Nucleus accumbens (tissue), 56 donors: ENCODE measurements around the gene PPIB.

Experiments used
- DNase-seq, 56 donors: peaks; one replicate each; lab custom pipeline; 2025; lab: John Stamatoyannopoulos, UW

PPIB gene

DNA sequence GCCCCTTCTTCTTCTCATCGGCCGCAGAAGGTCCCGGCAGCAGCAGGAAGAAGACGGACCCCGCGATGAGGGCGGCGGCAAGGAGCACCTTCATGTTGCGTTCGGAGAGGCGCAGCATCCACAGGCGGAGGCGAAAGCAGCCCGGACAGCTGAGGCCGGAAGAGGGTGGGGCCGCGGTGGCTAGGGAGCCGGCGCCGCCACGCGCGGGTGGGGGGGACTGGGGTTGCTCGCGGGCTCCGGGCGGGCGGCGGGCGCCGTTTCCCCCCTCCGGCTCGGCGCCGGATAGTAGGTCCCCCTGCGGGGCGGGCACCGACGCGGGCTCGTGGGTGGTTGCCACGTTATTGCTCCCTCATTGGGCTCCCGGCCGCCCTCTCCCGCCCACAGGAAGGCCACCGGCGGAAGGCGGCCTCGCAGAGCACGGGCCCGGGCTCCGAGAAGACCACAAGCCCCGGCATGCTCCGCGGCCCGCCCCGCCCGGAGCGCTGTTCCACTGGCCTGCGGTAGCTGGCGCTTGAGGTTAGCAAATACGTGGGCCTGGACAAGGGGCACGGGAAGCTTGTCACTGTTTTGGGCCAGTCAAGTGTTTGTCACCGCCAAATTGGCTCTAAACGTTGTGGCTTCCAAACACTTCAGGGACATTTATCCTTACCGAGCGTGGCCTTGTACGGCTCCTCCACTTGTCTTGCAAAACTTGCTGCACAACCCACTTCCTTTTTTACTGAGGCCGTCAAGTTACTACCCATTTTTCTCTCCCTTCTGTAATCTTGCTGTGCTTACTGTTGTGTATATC is at the start of gene PPIB:
PPIB (minus strand) TSS at position 154 of the 790 bp plus-strand sequence; CDS start at position 118, 36 bp downstream.
- DNase-seq: peak; percentile 75 to 99 (median 97)

DNA sequence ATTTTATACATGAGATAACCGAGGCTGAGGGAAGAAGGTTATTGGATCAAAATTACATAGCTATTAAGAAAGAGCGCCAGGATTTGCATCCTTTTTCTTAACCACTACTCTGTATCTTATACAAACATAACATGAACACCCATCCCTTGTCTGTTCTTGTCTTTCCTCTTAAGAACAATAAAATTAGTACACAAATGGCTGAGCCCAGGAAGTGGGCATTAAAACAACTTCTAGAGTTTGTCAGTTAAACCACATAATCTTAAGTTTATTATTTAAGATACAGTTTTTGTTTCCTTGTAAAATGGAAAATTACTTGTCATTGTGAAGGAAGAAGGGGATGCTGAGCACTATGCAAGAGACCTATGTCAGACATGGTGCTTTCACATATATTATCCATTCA is 48.9 kb upstream of the PPIB start:
- no peak for DNase-seq

DNA sequence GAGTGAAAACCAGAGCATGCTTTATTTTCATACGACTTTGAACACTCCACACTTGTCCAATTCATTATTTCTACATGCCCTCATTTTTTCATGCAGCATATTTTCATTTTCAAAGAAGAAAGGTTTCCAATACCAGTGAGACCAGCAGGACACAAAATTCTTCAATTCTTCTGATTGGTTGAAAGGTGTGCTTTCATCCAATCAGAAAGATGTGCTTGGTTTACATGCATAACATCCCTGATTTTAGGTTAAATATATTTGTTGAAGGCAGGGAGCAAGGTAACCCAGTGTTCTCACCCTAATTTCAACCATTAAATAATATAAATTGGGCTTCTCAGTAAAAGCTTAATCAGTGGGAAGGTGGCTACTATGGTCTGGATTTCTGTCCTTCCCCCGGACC is 47.5 kb upstream of the PPIB start:
- DNase-seq: no peak

DNA sequence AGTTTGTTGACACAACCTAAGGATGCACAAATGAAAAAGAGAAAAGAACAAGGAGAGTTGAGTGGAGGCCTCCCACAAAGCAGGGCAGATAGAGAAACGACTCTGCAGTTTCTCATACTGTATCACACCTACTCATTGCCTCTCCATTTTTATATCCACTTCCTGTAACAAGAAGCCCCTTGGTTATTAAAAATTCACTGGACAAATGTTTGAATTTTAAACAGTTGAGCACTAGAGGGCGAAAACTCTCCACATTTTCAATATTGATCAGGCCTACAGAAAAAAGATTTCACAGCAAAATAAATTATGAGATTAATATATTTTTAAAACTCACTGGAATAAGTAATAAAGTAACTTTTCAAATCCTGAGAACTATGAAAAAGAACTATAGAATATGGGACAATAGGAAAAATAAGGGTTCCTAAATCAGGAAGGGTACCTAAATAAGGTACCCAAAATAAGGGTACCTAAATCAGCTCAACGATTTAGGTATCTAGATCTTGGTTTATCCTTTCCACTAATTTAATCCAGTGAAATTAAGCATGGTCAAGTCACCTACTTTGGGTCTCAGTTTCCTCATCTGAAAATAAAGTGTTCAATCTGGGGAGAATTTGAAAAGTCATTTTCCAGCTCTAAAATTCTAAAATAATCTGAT is 47.0 kb upstream of the PPIB start:
- DNase-seq: no peak

DNA sequence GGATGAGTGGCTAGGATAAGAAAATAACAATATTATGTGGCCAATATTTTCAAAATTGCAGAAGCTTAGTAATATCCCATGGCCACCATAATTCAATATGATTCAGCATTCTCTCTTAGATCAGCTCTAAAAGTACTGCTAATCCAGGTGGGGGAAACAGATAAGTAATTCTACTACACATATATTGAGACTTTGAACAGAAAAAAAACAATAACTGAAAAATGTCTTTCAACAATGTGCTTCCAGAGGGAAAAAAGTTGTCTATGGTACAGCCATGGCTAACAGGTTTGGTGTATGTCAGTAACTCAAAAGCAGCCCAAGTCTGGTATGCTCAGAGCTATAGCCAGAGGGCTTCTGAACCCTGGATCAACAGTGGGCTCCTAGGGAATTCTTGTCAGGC is 42.4 kb upstream of the PPIB start:
- no peak for DNase-seq

DNA sequence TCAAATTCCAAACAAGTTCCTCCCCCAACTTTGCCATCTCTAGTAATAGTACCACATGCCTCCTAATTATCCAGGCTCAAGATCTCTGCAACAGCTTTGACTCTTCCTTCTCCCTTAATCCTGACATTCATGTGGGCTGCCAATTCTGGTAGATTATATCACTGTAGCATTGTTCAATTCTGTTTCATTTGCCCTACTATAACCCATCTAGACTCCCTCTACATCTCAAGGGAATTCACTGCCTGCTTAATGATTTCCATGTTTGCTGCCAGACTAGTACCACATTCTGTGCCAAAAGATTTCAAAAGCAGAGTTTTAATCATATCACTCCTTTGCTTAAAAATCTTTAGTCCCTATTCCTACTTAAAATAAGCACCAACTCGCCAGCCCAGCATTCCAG is 34.6 kb upstream of the PPIB start:
- no peak for DNase-seq

DNA sequence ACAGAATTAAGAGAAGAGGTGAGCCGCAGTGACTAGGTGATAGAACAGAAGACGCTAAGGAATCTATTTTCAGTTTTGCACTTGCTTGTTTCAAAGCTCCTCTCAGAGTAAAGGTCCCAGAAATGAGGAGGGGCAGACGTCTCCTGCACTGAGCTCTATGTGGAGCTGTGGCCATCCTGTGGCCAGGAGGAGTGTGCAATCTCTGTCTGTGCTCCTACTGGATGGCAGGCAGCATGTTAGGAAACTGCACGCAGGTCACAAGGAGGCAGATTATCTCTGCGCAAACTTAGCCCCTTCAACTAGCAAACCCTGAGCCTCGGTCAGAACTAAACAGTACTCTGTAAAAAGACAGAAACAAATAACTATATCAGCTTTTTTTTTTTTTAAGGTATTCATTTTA is 31.1 kb upstream of the PPIB start:
- no peak for DNase-seq

DNA sequence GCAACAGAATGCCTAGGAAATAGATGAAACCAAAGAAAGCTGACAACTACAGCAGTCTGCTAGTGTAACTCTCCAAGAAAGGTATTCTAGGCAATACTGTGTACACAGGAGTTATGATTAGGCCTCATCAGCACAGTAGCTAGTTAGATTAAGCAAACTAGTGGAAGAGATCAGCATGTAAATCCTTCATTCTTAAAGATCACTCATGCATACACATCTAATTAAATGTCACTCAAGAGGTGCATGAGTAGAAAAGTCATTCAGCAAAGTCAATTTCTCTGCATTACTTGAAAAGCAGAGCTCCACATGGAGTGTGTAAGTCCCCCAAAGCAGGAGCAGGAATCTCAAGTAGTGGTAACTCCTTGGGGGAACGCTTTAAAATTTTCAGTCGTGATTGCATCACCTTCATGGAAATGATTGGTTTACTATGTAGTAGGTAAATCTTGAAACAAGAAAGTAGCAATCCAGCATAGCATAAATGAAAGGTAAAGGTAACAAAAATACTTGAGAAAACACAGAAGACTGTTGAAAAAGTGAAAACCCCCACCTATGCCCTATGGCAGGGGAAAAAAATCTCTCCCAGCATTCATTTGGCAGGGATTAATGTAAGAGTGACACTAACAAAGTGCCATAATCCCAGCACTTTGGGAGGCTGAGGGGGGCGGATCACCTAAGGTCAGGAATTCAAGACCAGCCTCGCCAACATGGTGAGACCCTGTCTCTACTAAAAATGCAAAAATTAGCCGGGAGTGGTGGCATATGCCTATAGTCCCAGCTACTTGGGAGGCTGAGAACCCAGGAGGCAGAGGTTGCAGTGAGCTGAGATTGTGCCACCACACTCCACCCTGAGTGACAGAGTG is 29.4 kb upstream of the PPIB start:
- DNase-seq: no peak

DNA sequence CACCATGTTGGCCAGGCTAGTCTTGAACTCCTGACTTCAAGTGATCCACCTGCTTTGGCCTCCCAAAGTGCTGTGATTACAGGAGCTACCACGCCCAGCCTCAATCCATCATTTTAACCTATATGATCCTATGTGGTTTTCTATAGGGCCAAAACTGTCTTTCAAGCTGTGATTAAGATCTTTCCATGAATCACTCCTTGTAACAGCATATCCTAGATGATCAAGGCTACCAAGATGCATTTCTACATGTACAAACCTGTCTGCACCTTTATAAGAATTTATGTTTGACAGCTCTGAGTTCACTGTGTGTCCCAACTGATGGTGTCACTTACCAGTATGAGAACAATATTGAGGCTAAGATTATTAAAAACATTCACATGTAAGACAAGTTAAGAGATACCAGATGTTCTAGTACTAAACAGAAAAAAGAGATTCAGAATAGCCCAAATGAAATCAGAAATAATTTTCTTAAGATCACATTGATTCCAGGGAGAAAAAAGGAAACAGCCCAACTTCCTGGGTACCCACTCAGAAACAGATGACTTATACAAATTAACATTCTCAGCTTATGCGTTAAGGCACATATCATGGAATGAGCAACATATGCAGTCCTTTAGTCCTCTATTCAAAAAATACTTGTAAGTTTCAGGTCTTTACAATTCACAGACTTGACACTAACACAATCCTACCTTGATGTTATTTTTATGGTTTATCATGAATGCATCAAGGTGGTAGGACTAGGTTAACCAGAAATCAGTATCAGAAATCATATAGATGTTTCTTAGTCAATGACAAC is 24.8 kb upstream of the PPIB start:
- DNase-seq: no peak

DNA sequence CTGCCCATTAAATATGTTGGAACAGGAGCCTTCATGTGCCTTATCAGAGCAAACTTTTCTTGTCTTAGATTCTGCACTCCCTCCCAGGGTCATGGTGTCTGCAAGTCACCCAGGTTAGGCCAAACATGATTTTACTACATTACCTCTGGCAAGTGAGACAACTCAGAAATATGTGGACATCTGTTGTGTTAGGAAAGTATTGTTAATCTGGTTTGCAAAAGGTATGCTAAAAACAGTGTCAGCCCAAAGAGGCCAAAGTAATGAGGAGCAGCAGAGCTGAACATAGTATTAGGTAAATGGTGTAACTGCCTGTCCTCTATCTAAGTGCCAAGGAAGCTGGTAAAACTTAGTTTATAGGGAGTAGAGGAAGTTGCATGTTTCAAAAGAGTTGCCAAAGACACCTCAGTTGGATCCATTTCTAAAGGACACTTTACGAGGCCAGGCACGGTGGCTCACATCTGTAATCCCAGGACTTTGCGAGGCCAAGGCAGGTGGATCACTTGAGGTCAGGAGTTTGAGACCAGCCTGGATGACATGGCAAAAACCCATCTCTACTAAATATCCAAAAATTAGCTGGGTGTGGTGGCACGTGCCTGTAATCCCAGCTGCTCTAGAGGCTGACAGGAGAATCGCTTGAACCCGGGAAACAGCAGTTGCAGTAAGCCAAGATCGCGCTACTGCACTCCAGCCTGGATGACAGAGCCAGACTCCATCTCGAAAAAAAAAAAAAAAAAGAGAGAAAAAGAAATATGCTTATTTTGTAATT is 22.5 kb upstream of the PPIB start:
- DNase-seq: no peak

DNA sequence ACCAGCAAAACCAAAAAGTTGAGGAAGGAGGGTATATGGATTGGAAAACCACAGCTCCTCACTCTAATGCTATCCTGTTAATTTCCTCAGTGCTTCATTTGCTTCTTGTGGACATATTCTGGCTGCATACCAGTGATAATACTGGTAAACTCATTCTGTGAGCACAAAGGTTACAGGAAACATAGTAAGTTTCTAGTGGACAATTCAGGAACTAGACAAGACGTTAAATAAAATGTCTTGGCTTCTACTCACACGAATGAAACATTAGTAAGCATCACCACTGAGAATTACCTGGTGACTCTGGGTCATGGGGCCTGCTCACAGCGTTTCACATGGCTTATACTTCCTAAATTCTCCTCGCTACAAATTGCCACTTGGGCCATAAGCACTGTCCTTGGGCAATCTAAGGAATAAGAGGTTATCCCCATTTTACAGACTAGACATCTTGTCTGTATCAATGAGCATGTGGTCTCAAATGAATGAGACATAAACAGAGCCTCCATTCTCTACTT is 20.1 kb upstream of the PPIB start:
- DNase-seq: no peak

DNA sequence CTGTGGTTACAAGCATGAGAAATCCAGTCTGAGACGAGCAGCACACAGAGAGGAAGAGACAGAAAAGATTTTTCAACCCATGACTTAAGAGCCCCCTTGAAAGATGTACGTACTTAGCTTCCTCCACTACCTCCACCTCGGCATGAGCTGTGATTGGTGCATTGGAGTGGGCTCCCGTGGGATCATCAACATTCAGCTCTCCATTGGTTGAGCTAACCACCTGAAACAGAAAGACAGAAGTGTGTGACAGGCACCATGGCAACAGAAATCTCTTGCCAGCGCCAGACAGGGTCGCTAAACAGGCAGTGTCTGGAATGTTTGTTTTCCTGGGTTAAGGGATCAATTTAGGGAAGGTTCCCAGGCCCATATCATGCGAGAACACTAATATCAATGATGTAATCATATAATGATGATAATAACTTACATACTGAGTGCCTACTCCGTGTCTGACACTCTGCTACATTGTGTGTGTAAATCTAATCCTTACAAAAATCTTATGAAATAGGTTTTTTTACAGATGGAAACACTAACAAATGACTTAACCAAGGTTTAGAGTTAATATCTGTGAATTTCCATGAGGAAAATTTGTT is 17.5 kb upstream of the PPIB start:
- DNase-seq: peak in 39 of 56 donors; percentile 3 to 82 (median 43)

DNA sequence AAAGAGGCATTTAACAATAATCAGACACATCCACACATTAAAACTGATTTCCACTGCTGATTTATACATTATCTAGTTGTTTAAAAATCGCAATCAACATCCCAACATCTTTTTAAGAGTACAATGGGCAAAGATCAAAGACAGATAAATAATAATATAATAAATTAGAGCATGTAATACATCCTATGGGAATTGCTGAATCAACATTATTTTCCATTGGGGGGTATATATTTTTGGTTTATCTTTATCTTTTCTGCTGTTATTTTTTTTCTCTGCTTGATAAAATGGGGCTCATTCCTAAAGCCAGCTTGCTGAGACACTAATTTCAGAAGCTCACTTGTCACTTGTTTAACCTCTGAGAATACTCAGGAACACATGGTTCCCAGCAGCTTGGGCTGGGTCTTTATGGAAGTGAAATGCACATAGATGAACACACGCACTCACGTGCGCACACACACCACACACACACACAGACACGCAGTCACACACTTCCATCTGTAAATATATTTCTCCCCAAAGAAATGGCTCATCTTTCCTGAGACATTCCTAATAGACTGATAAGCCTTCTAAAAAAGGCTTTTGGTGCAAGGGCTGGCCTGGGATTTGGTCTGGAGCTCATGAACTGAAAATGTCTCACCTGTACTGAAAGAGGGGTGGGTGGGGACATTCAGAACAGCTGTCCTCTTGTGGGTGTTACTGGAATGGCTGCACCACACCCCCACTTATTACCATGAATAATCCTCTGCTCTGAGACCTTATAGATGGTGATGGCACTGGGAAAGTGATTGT is 3.5 kb upstream of the PPIB start:
- DNase-seq: no peak

DNA sequence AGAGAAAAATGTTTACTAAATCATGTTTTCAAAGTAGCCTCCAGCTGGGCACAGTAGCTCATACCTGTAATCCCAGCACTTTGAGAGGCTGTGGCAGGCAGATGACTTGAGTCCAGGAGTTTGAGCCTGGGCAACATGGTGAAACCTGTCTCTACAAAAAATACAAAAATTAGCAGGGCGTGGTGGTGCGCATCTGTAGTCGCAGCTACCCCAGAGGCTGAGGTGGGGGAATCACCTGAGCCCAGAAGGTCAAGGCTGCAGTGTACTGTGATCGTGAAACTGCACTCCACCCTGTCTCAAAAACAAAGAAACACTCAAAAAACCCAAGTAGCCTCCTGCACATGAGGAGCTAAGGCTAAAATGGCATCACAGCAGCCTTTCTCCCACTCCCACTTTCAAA is 1.6 kb upstream of the PPIB start:
- DNase-seq: no peak

DNA sequence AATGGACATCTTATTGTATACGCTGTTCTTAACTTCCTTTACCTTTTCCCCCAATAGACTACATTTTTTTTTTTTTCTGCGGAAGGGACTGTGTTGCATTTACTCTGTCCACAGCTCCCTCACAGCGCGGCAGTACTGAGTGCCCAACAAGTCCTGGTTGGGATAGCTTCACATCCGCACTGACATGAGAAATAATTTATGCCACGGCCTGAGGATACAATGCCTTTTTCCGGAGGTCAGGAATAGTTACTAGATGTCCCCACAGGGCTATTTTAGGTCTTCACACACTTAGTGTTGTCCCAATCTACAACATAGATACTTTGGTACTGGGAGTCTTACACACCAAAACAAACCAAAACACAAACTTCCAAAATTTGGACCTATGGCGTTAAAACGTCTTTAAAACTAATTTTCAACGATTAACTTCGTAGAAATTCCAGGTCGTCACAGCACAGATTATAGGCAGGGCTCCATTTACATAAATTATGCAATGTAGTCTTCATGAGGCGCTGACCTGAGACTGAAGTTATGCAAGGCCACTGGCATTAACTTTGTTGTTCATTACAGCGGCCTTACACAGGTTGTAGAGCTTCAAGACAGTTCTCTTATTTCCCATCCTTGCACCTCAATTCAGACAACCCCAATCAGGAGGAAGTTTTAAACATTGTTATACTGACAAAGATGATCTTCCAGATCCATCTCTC is 989 bp upstream of the PPIB start:
- DNase-seq: peak in 8 of 56 donors; percentile 19 to 53 (median 32)

DNA sequence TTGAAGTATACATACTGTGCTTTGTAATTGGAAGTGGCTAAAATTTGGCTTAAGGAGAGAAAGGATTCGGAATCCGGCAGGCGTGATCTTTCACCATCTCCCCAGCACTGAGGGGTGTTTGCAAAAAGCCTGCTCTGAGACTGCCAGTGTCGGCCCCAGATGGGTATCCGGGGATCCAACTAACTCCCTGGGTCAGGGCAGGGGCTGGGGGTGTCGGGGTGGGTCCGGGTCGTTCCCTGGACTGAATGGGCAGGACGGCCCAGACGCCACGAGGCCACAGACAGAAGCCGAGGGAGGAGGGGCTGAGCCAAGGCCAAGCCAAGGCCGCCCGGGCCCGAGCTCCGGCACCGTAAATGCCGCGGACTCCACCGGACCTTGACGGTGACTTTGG is 349 bp downstream of the PPIB start:
- peak in 2 of 56 donors; percentile 63 to 69 for DNase-seq

DNA sequence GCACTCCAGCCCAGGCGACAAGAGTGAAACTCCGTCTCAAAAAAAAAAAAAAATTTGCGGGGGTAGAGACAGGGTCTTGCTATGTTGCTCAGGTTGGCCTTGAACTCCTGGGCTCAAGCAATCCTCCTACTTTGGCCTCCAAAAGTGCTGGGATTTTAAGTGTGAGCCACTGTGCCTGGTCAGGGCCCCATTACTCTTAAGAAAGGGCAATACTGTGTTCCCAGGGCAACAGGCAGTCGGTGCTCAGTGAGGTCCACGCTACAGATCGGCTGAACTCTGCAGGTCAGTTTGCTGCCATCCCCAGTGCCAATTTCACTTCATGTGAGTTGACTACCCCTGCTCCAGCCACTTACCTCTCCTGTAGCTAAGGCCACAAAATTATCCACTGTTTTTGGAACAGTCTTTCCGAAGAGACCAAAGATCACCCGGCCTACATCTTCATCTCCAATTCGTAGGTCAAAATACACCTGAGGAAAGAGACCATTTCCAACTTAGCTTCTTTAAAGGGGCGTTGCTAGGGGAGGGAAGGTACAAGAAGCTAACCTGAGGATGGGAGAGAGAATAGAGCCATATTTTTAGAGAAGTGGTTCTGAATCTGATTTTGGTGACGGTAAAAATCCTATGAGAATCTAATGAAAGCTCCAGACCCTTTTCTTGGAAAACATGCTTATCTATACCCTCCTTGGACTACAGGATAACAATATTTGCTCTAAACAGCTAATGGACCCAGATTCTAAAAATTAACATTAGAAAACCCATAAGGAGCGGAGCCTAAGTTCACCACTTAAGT is 939 bp downstream of the PPIB start:
- no peak for DNase-seq
